ENCODE data around the gene ANKS1A.

Gene ANKS1A

GRCh38 chr6:35024551-35025054, 135.5 kb downstream of the ANKS1A start (continued):
- TF ChIP-seq ZNF148 (tag by site-specific recombination; IDR thresholded peaks at IDR 0.05; ENCODE audit: borderline replicate concordance) (no peak), ZBTB20 (tag by site-specific recombination; IDR thresholded peaks at IDR 0.05) (peak; percentile 50; the same call in 1 of the 2 replicates), ZNF335 (tag by site-specific recombination; conservative IDR thresholded peaks at IDR 0.05) (peak; percentile 39), ZNF37A (tag by site-specific recombination; IDR thresholded peaks at IDR 0.05) (no peak), ZNF19 (tag by site-specific recombination; IDR thresholded peaks at IDR 0.05; ENCODE audit: low read depth) (no peak), ZNF692 (tag by site-specific recombination; IDR thresholded peaks at IDR 0.05) (0 out of 2 replicates have a peak, but pooled peaks have one; percentile 15), ZNF664 (tag by site-specific recombination; IDR thresholded peaks at IDR 0.05) (no peak), ZNF16 (tag by site-specific recombination; IDR thresholded peaks at IDR 0.05; ENCODE audit: low read depth) (no peak), RBAK (tag by site-specific recombination; IDR thresholded peaks at IDR 0.05) (no peak)

- Histone ChIP-seq H3K9me3 (ENCODE audit: control insufficient read depth, insufficient read depth, low read depth, low read length) (no peaks in the 10 kb centered on the region), H3K27ac (ENCODE audit: extremely low read depth, low read depth, low read length) (no peak overlapping the region), H3K4me1 (ENCODE audit: control insufficient read depth, insufficient read depth, low read length) (peaks cover 8% of the 10 kb centered on the region; the same call in 1 of the 2 replicates), H3K36me3 (ENCODE audit: control insufficient read depth in 2 of 2, insufficient read depth in 1 of 2, low read length in 2 of 2) (peaks cover 0 to 12% of the 10 kb centered on the region in 2 experiments; a peak in 1 of 3 replicates), H3K4me3 (ENCODE audit: low read depth, low read length) (no peak overlapping the region)
- TF ChIP-seq ZNF624 (tag by site-specific recombination; IDR thresholded peaks at IDR 0.05): no peak
- peak; percentile 58 for TF ChIP-seq PRDM1 (tag by site-specific recombination; IDR thresholded peaks at IDR 0.05)
- TF ChIP-seq ZNF155 (tag by site-specific recombination; IDR thresholded peaks at IDR 0.05): no peak
- no peak for TF ChIP-seq ZNF560 (tag by site-specific recombination; IDR thresholded peaks at IDR 0.05; ENCODE audit: borderline replicate concordance)
- no peak for TF ChIP-seq ZFP41 (tag by site-specific recombination; IDR thresholded peaks at IDR 0.05; ENCODE audit: borderline replicate concordance)
- TF ChIP-seq ZNF341 (tag by site-specific recombination; IDR thresholded peaks at IDR 0.05; ENCODE audit: low read depth): no peak
- no peak for TF ChIP-seq ZNF138 (tag by site-specific recombination; IDR thresholded peaks at IDR 0.05; ENCODE audit: borderline replicate concordance)
- no peak for TF ChIP-seq ZNF16 (tag by site-specific recombination; IDR thresholded peaks at IDR 0.05; ENCODE audit: low read depth)
- ChIA-PET CTCF (interaction anchor here (0.6 to 1.6 kb wide), 6 partner anchors 14 to 114 kb away, joined by 3 to 8 read pairs (median 4); no protein-coding TSS in a partner anchor), POLR2A (no interaction called here)
These were observed 136.5 kb downstream of the ANKS1A start for GRCh38 chr6:35025232-35026188.

GRCh38 chr6:35026434-35027222, 137.6 kb downstream of the ANKS1A start:
- Histone ChIP-seq H3K36me3 (ENCODE audit: control insufficient read depth in 2 of 2, insufficient read depth in 1 of 2, low read length in 2 of 2) (peaks cover 0 to 9% of the 10 kb centered on the region in 2 experiments; a peak in 1 of 3 replicates), H3K9me3 (ENCODE audit: control insufficient read depth, insufficient read depth, low read depth, low read length) (no peaks in the 10 kb centered on the region), H3K4me1 (ENCODE audit: control insufficient read depth, insufficient read depth, low read length) (peaks cover 8% of the 10 kb centered on the region; the same call in 1 of the 2 replicates), H3K27ac (ENCODE audit: extremely low read depth, low read depth, low read length) (no peak overlapping the region), H3K4me3 (ENCODE audit: low read depth, low read length) (no peak overlapping the region)
- ChIA-PET CTCF (interaction anchor here (0.6 to 1.6 kb wide), 8 partner anchors 15 to 633 kb away, joined by 3 to 6 read pairs (median 3); no protein-coding TSS in a partner anchor), POLR2A (no interaction called here)
- no peak for TF ChIP-seq ZNF658 (tag by site-specific recombination; IDR thresholded peaks at IDR 0.05)
- TF ChIP-seq PRDM6 (tag by site-specific recombination; IDR thresholded peaks at IDR 0.05): no peak
- TF ChIP-seq ZNF19 (tag by site-specific recombination; IDR thresholded peaks at IDR 0.05; ENCODE audit: low read depth): no peak
- TF ChIP-seq ZNF280D (tag by site-specific recombination; IDR thresholded peaks at IDR 0.05): no peak
- no peak for TF ChIP-seq KLF7 (tag by site-specific recombination; IDR thresholded peaks at IDR 0.05; ENCODE audit: borderline replicate concordance)
- peak; percentile 58; the same call in 1 of the 2 replicates for TF ChIP-seq SCRT2 (tag by site-specific recombination; IDR thresholded peaks at IDR 0.05)

Measured in HEK293 (cell line).